ENCODE measurements around the gene ZNF571. TPM values are rescaled to one million over a fixed set of nuclear protein-coding genes. Genes with fewer than 3 reads are reported as not detected.

ZNF571 gene
- total RNA-seq, 2 experiments from 2014 or later, result 1.3 to 4.2 TPM

- peaks cover 15% of the 10 kb centered on the region; the same call in 1 of the 2 replicates for H3K9me3 ChIP-seq (ENCODE audit: low read length)
- no peak overlapping the region for H3K27ac ChIP-seq (ENCODE audit: low read depth, low read length, poor library complexity, severe bottlenecking)
- H3K79me2 ChIP-seq (ENCODE audit: insufficient read depth, low read depth, low read length), result no peaks in the 10 kb centered on the region
- no peak for TF ChIP-seq EZH2phosphoT487 (IDR thresholded peaks at IDR 0.05; ENCODE audit: borderline replicate concordance, low read depth, low read length)
- no peak for TF ChIP-seq CTCF (conservative IDR thresholded peaks at IDR 0.05; ENCODE audit: low read length)
- no peak for DNase-seq (ENCODE audit: low spot score)
- H3K4me1 ChIP-seq (ENCODE audit: insufficient read depth, low read length, poor library complexity, severe bottlenecking), result no peaks in the 10 kb centered on the region
- CTCF ChIA-PET (ENCODE audit: unreplicated experiment), result no interaction called here
- H2AFZ ChIP-seq (ENCODE audit: low read length), result no peak overlapping the region
- H3K4me3 ChIP-seq (ENCODE audit: low read depth, low read length, poor library complexity, severe bottlenecking), result no peak overlapping the region
- POLR2A ChIA-PET, result no interaction called here
- BruUV-seq (replicated peaks), result no TSS peak
- no peaks in the 10 kb centered on the region for H3K9me2 ChIP-seq (ENCODE audit: insufficient read depth, low read length)
- no peak overlapping the region for H3K4me2 ChIP-seq (ENCODE audit: low read length)
- H3K36me3 ChIP-seq (ENCODE audit: insufficient read depth, low read length), result no peaks in the 10 kb centered on the region
- H4K20me1 ChIP-seq (ENCODE audit: insufficient read depth, low read length), result no peaks in the 10 kb centered on the region
- intact Hi-C loops (cut with micrococcal nuclease; ENCODE audit: unreplicated experiment), result no loop called here
Observed at GRCh38 chr19:37572203-37572602, 22.4 kb downstream of the ZNF571 start.

- no TSS peak for BruUV-seq (replicated peaks)
- Histone ChIP-seq H3K4me3 (ENCODE audit: low read depth, low read length, poor library complexity, severe bottlenecking) (no peak overlapping the region), H3K79me2 (ENCODE audit: insufficient read depth, low read depth, low read length) (no peaks in the 10 kb centered on the region), H4K20me1 (ENCODE audit: insufficient read depth, low read length) (no peaks in the 10 kb centered on the region), H3K9me2 (ENCODE audit: insufficient read depth, low read length) (no peaks in the 10 kb centered on the region), H2AFZ (ENCODE audit: low read length) (no peak overlapping the region), H3K27ac (ENCODE audit: low read depth, low read length, poor library complexity, severe bottlenecking) (no peak overlapping the region), H3K4me1 (ENCODE audit: insufficient read depth, low read length, poor library complexity, severe bottlenecking) (no peaks in the 10 kb centered on the region), H3K4me2 (ENCODE audit: low read length) (no peak overlapping the region), H3K9me3 (ENCODE audit: low read length) (peaks cover 59% of the 10 kb centered on the region), H3K36me3 (ENCODE audit: insufficient read depth, low read length) (0 out of 2 replicates have a peak, but pooled peaks cover 5% of the 10 kb centered on the region)
- TF ChIP-seq CTCF (conservative IDR thresholded peaks at IDR 0.05; ENCODE audit: low read length), result no peak
- no peak for TF ChIP-seq EZH2phosphoT487 (IDR thresholded peaks at IDR 0.05; ENCODE audit: borderline replicate concordance, low read depth, low read length)
- intact Hi-C loops (cut with micrococcal nuclease; ENCODE audit: unreplicated experiment), result no loop called here
- CTCF ChIA-PET (ENCODE audit: unreplicated experiment), result no interaction called here
- POLR2A ChIA-PET, result no interaction called here
- DNase-seq (ENCODE audit: low spot score), result no peak
Observed at GRCh38 chr19:37565370-37565669, 29.3 kb downstream of the ZNF571 start.

GRCh38 chr19:37564624-37565369, 29.8 kb downstream of the ZNF571 start:
- TF ChIP-seq EZH2phosphoT487 (IDR thresholded peaks at IDR 0.05; ENCODE audit: borderline replicate concordance, low read depth, low read length) (no peak), CTCF (conservative IDR thresholded peaks at IDR 0.05; ENCODE audit: low read length) (no peak)
- POLR2A ChIA-PET, result no interaction called here
- Histone ChIP-seq H3K9me3 (ENCODE audit: low read length) (peaks cover 59% of the 10 kb centered on the region), H3K79me2 (ENCODE audit: insufficient read depth, low read depth, low read length) (no peaks in the 10 kb centered on the region), H3K36me3 (ENCODE audit: insufficient read depth, low read length) (0 out of 2 replicates have a peak, but pooled peaks cover 5% of the 10 kb centered on the region), H3K4me3 (ENCODE audit: low read depth, low read length, poor library complexity, severe bottlenecking) (no peak overlapping the region), H3K27ac (ENCODE audit: low read depth, low read length, poor library complexity, severe bottlenecking) (no peak overlapping the region), H3K9me2 (ENCODE audit: insufficient read depth, low read length) (no peaks in the 10 kb centered on the region), H2AFZ (ENCODE audit: low read length) (no peak overlapping the region), H4K20me1 (ENCODE audit: insufficient read depth, low read length) (no peaks in the 10 kb centered on the region), H3K4me1 (ENCODE audit: insufficient read depth, low read length, poor library complexity, severe bottlenecking) (no peaks in the 10 kb centered on the region), H3K4me2 (ENCODE audit: low read length) (no peak overlapping the region)
- no TSS peak for BruUV-seq (replicated peaks)
- no peak for DNase-seq (ENCODE audit: low spot score)
- CTCF ChIA-PET (ENCODE audit: unreplicated experiment), result no interaction called here
- intact Hi-C loops (cut with micrococcal nuclease; ENCODE audit: unreplicated experiment), result no loop called here

Data from OCI-LY7 (cell line).